ENCODE data around the gene CHST15. TPM values are rescaled to one million over a fixed set of nuclear protein-coding genes. Genes with fewer than 3 reads are reported as not detected.

CHST15 gene
- total and polyA plus RNA-seq, 2 of the 13 experiments (the other 11 are each of a cell fraction or from before 2014, with no cell fraction given), result 1.4 to 94.7 TPM

DNA sequence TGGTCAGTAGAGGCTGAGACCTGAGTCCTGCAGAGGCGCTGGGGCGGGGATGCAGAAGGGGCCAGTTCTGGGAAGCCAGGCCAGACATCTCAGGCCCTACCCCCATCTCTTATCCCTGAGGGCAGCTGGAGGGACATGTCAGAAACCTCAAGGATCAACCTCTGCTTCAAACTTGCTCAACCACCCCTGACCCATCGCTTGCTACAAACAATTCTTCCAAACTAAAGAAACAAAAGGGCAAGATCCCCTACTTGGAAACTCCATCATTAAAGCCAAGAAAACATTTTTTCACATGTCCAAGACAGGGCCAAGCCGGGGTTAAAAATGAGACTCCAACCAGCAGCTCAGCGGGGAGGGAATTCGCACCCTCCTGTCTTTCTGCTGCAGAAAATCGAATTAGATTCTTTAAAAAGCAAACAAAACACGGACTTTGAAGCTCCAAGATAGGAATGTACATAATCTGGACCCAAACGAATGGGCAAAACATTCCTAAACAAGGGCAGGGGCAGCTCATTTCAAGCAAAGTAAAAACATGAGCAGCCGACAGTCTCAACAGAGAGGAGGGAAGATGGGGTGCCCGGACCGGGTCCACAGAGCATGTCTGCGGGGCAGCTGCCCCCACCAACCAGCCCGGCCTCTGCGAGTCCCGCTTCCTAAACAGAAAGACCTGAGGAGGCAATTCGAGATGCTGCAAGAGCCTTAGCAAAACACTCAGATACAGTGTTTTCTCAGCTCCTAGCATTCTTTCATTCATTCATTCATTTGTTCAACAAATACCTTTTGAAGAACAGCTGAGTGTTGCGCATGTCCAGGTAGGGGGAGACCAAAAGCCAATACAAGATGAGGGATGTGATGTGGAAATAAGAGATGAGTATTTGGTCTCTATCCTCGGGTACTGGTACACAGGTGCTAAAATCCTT is 44.8 kb downstream of the CHST15 start (continued):
- TF ChIP-seq, protein P1, sequence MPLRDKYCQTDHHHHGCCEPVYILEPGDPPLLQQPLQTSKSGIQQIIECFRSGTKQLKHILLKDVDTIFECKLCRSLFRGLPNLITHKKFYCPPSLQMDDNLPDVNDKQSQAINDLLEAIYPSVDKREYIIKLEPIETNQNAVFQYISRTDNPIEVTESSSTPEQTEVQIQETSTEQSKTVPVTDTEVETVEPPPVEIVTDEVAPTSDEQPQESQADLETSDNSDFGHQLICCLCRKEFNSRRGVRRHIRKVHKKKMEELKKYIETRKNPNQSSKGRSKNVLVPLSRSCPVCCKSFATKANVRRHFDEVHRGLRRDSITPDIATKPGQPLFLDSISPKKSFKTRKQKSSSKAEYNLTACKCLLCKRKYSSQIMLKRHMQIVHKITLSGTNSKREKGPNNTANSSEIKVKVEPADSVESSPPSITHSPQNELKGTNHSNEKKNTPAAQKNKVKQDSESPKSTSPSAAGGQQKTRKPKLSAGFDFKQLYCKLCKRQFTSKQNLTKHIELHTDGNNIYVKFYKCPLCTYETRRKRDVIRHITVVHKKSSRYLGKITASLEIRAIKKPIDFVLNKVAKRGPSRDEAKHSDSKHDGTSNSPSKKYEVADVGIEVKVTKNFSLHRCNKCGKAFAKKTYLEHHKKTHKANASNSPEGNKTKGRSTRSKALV (CRISPR knock-in tag; IDR thresholded peaks at IDR 0.05), result no peak
- TF ChIP-seq FOXO1 (CRISPR knock-in tag; IDR thresholded peaks at IDR 0.05) (peak; percentile 80), EHMT2 (IDR thresholded peaks at IDR 0.05; ENCODE audit: borderline replicate concordance, low read depth, low read length) (no peak; the same call in 1 of the 2 replicates), ZNF598 (CRISPR knock-in tag; IDR thresholded peaks at IDR 0.05; ENCODE audit: borderline replicate concordance) (no peak), MIER2 (CRISPR knock-in tag; IDR thresholded peaks at IDR 0.05) (no peak), NFIC (IDR thresholded peaks at IDR 0.05; ENCODE audit: low read length) (peak; percentile 70), ZNF33A (CRISPR knock-in tag; IDR thresholded peaks at IDR 0.05; ENCODE audit: borderline replicate concordance) (no peak), RFX1 (IDR thresholded peaks at IDR 0.05) (no peak), ZNF124 (CRISPR knock-in tag; IDR thresholded peaks at IDR 0.05) (0 out of 2 replicates have a peak, but pooled peaks have one; percentile 50), RXRA (CRISPR knock-in tag; IDR thresholded peaks at IDR 0.05) (0 out of 2 replicates have a peak, but pooled peaks have one; percentile 23), ZFP82 (CRISPR knock-in tag; IDR thresholded peaks at IDR 0.05; ENCODE audit: borderline replicate concordance) (no peak)
- TF ChIP-seq, protein P2, sequence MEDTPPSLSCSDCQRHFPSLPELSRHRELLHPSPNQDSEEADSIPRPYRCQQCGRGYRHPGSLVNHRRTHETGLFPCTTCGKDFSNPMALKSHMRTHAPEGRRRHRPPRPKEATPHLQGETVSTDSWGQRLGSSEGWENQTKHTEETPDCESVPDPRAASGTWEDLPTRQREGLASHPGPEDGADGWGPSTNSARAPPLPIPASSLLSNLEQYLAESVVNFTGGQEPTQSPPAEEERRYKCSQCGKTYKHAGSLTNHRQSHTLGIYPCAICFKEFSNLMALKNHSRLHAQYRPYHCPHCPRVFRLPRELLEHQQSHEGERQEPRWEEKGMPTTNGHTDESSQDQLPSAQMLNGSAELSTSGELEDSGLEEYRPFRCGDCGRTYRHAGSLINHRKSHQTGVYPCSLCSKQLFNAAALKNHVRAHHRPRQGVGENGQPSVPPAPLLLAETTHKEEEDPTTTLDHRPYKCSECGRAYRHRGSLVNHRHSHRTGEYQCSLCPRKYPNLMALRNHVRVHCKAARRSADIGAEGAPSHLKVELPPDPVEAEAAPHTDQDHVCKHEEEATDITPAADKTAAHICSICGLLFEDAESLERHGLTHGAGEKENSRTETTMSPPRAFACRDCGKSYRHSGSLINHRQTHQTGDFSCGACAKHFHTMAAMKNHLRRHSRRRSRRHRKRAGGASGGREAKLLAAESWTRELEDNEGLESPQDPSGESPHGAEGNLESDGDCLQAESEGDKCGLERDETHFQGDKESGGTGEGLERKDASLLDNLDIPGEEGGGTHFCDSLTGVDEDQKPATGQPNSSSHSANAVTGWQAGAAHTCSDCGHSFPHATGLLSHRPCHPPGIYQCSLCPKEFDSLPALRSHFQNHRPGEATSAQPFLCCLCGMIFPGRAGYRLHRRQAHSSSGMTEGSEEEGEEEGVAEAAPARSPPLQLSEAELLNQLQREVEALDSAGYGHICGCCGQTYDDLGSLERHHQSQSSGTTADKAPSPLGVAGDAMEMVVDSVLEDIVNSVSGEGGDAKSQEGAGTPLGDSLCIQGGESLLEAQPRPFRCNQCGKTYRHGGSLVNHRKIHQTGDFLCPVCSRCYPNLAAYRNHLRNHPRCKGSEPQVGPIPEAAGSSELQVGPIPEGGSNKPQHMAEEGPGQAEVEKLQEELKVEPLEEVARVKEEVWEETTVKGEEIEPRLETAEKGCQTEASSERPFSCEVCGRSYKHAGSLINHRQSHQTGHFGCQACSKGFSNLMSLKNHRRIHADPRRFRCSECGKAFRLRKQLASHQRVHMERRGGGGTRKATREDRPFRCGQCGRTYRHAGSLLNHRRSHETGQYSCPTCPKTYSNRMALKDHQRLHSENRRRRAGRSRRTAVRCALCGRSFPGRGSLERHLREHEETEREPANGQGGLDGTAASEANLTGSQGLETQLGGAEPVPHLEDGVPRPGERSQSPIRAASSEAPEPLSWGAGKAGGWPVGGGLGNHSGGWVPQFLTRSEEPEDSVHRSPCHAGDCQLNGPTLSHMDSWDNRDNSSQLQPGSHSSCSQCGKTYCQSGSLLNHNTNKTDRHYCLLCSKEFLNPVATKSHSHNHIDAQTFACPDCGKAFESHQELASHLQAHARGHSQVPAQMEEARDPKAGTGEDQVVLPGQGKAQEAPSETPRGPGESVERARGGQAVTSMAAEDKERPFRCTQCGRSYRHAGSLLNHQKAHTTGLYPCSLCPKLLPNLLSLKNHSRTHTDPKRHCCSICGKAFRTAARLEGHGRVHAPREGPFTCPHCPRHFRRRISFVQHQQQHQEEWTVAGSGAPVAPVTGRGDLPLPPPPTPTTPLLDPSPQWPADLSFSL (CRISPR knock-in tag; IDR thresholded peaks at IDR 0.05), result no peak
- TF ChIP-seq, protein P3, sequence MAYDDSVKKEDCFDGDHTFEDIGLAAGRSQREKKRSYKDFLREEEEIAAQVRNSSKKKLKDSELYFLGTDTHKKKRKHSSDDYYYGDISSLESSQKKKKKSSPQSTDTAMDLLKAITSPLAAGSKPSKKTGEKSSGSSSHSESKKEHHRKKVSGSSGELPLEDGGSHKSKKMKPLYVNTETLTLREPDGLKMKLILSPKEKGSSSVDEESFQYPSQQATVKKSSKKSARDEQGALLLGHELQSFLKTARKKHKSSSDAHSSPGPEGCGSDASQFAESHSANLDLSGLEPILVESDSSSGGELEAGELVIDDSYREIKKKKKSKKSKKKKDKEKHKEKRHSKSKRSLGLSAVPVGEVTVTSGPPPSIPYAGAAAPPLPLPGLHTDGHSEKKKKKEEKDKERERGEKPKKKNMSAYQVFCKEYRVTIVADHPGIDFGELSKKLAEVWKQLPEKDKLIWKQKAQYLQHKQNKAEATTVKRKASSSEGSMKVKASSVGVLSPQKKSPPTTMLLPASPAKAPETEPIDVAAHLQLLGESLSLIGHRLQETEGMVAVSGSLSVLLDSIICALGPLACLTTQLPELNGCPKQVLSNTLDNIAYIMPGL (CRISPR knock-in tag; IDR thresholded peaks at IDR 0.05; ENCODE audit: borderline replicate concordance in 1 of 2, low read depth in 1 of 2), result no peak
- TF ChIP-seq, protein P4, sequence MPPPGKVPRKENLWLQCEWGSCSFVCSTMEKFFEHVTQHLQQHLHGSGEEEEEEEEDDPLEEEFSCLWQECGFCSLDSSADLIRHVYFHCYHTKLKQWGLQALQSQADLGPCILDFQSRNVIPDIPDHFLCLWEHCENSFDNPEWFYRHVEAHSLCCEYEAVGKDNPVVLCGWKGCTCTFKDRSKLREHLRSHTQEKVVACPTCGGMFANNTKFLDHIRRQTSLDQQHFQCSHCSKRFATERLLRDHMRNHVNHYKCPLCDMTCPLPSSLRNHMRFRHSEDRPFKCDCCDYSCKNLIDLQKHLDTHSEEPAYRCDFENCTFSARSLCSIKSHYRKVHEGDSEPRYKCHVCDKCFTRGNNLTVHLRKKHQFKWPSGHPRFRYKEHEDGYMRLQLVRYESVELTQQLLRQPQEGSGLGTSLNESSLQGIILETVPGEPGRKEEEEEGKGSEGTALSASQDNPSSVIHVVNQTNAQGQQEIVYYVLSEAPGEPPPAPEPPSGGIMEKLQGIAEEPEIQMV (CRISPR knock-in tag; IDR thresholded peaks at IDR 0.05; ENCODE audit: low read depth), result 0 out of 2 replicates have a peak, but pooled peaks have one; percentile 20

Measured in HepG2 (cell line).